GM23338 (cell line): ENCODE results near the gene EPB41L5. TPM values are rescaled to one million over a fixed set of nuclear protein-coding genes. Genes with fewer than 3 reads are reported as not detected.
"Not testable (repeated sequence)": the region's sequence is repeated elsewhere in the genome, so short reads cannot be mapped to it uniquely, and the experiment has no call there.

ENCODE experiments used
- ATAC-seq: fragments of 200-7000 bp; cut with Tn5 transposase; 3 replicates; pipeline ENCODE4 v1.9.1; 2020
- DNase-seq: peaks from one replicate; pipeline ENCODE4 v3.0.0-alpha.2; 2015; ENCODE audit warnings: low spot score
- H2AFZ ChIP-seq: fragments of 200-600 bp; sonication (generic); 2 replicates; pipeline ENCODE4 v1.8.0; 2016; ENCODE audit warnings: antibody characterized with exemption, mild to moderate bottlenecking, moderate library complexity
- H3F3A ChIP-seq: fragments of 200-600 bp; sonication (generic); replicated peaks from 2 replicates; pipeline ENCODE4 v1.8.0; 2017; ENCODE audit warnings: antibody characterized with exemption, mixed run types, low read depth
- H3K27ac ChIP-seq: fragments of 200-600 bp; sonication (generic); 2 replicates; pipeline ENCODE4 v1.6.1; 2016; ENCODE audit warnings: low read depth
- H3K27me3 ChIP-seq: fragments of 200-600 bp; sonication (generic); 2 replicates; pipeline ENCODE4 v1.8.0; 2016; ENCODE audit warnings: mild to moderate bottlenecking, mixed run types, moderate library complexity; ENCODE audit not compliant: insufficient read depth
- H3K36me3 ChIP-seq: fragments of 200-600 bp; sonication (generic); 2 replicates; pipeline ENCODE4 v1.8.0; 2016; ENCODE audit warnings: mild to moderate bottlenecking; ENCODE audit not compliant: insufficient read depth
- H3K4me1 ChIP-seq: fragments of 200-600 bp; sonication (generic); 2 replicates; pipeline ENCODE4 v1.8.0; 2016; ENCODE audit warnings: mild to moderate bottlenecking, moderate library complexity; ENCODE audit not compliant: insufficient read depth
- H3K4me2 ChIP-seq: fragments of 200-600 bp; sonication (generic); 2 replicates; pipeline ENCODE4 v1.7.1; 2017; ENCODE audit warnings: mixed run types
- H3K4me3 ChIP-seq: fragments of 200-600 bp; sonication (generic); 2 replicates; pipeline ENCODE4 v1.6.1; 2016; ENCODE audit warnings: mixed run types
- H3K79me2 ChIP-seq: fragments of 200-600 bp; sonication (generic); replicated peaks from 2 replicates; pipeline ENCODE4 v1.8.0; 2017; ENCODE audit warnings: mild to moderate bottlenecking; ENCODE audit not compliant: insufficient read depth
- H3K9me2 ChIP-seq: fragments of 200-600 bp; sonication (generic); 2 replicates; pipeline ENCODE4 v1.8.0; 2017; ENCODE audit not compliant: insufficient read depth
- H4K20me1 ChIP-seq: fragments of 200-600 bp; sonication (generic); replicated peaks from 2 replicates; pipeline ENCODE4 v1.8.0; 2017; ENCODE audit warnings: mild to moderate bottlenecking; ENCODE audit not compliant: insufficient read depth
- H3K27ac Mint-ChIP-seq: 2 replicates; pipeline ENCODE4 v1.8.0; 2020; ENCODE audit warnings: inconsistent platforms, mild to moderate bottlenecking, moderate library complexity, mixed read lengths
- H3K27me3 Mint-ChIP-seq: 3 replicates; pipeline ENCODE4 v1.8.0; 2022; ENCODE audit warnings: low read depth, mild to moderate bottlenecking, moderate library complexity, mixed read lengths, inconsistent platforms; ENCODE audit not compliant: insufficient read depth, poor library complexity
- H3K36me3 Mint-ChIP-seq: 3 replicates; pipeline ENCODE4 v1.8.0; 2021; ENCODE audit warnings: low read depth, mild to moderate bottlenecking, inconsistent platforms, moderate library complexity, mixed read lengths
- H3K4me1 Mint-ChIP-seq: 3 replicates; pipeline ENCODE4 v1.8.0; 2020; ENCODE audit warnings: mild to moderate bottlenecking, inconsistent platforms, mixed read lengths
- H3K4me3 Mint-ChIP-seq: 3 replicates; pipeline ENCODE4 v1.8.0; 2021; ENCODE audit warnings: moderate library complexity, mild to moderate bottlenecking, inconsistent platforms, mixed read lengths
- H3K9me3 Mint-ChIP-seq: 3 replicates; pipeline ENCODE4 v1.8.0; 2020; ENCODE audit warnings: moderate library complexity, mild to moderate bottlenecking, inconsistent platforms, mixed read lengths
- CREB1 ChIP-seq: fragments of 250-450 bp; sonication (Bioruptor Pico); IDR thresholded peaks from 2 replicates; pipeline ENCODE4 v1.5.0; 2020; ENCODE audit warnings: low read depth, mild to moderate bottlenecking, moderate library complexity
- CTCF ChIP-seq, 2 experiments: fragments of 200-600 bp in 1 of 2; sonication (generic) in 1 of 2; conservative IDR thresholded peaks; 2 replicates each; pipeline versions ENCODE4 v1.5.1 to v1.6.1; 2016 to 2017; ENCODE audit warnings: antibody characterized with exemption in 2 of 2, low read depth in 2 of 2, mild to moderate bottlenecking in 2 of 2, moderate library complexity in 1 of 2
- ETS1 ChIP-seq: IDR thresholded peaks from 2 replicates; pipeline ENCODE4 v1.6.1; 2016; ENCODE audit warnings: antibody characterized with exemption
- POLR2AphosphoS5 ChIP-seq: IDR thresholded peaks from 2 replicates; pipeline ENCODE4 v1.6.1; 2016; ENCODE audit warnings: antibody characterized with exemption, low read depth
- REST ChIP-seq: IDR thresholded peaks from one replicate; pipeline ENCODE4 v1.6.1; 2018; ENCODE audit warnings: antibody characterized with exemption; ENCODE audit not compliant: unreplicated experiment
- STAT1 ChIP-seq: IDR thresholded peaks from one replicate; pipeline ENCODE4 v1.6.1; 2016; ENCODE audit warnings: antibody characterized with exemption; ENCODE audit not compliant: unreplicated experiment
- ZNF114 ChIP-seq: fragments of 250-450 bp; sonication (Bioruptor Pico); IDR thresholded peaks from 2 replicates; pipeline ENCODE4 v1.5.0; 2020; ENCODE audit warnings: mild to moderate bottlenecking, moderate library complexity
- ZNF331 ChIP-seq: fragments of 250-450 bp; sonication (Bioruptor Pico); IDR thresholded peaks from 2 replicates; pipeline ENCODE4 v1.5.0; 2020; ENCODE audit warnings: low read depth, mild to moderate bottlenecking, moderate library complexity
- polyA plus RNA-seq: library from polyadenylated mRNA; unstranded; fragments of >200 nt; fragmentation: Nextera tagmentation; extraction: Ambion mirVana; gene quantifications from 2 replicates; pipeline ENCODE4 v1.2.1, GENCODE V29; 2016
- total RNA-seq: library from RNA; depleted of rRNA; stranded (reverse); fragments of >200 nt; shearing (Covaris generic); gene quantifications from 2 replicates; pipeline ENCODE4 v1.2.3, GENCODE V29; 2014
- TF ChIP-seq, protein P1 (sequence below): fragments of 250-450 bp; sonication (Bioruptor Pico); IDR thresholded peaks from 2 replicates; pipeline ENCODE4 v1.5.0; 2020; ENCODE audit warnings: mild to moderate bottlenecking, moderate library complexity

The EPB41L5 gene
- total and polyA plus RNA-seq, 2 experiments from 2014 or later = 15.5 to 35.4 TPM

- not testable (repeated sequence) for H3K79me2 ChIP-seq, H3F3A ChIP-seq, DNase-seq, H3K4me3 Mint-ChIP-seq, H3K4me3 ChIP-seq, H3K36me3 ChIP-seq, H4K20me1 ChIP-seq, H3K4me2 ChIP-seq, H3K9me2 ChIP-seq, H3K27ac ChIP-seq, H3K4me1 ChIP-seq, H3K9me3 Mint-ChIP-seq, H3K27me3 ChIP-seq, H2AFZ ChIP-seq, ATAC-seq, H3K27me3 Mint-ChIP-seq
- peaks cover 12% of the 10 kb centered on the region; the same call in 2 of the 3 replicates for H3K4me1 Mint-ChIP-seq
- peaks cover 32% of the 10 kb centered on the region for H3K36me3 Mint-ChIP-seq
- H3K27ac Mint-ChIP-seq = peak overlapping the region; percentile 71; the same call in 1 of the 2 replicates
These were observed 122.1 kb downstream of the EPB41L5 start for GRCh38 chr2:120135013-120135412.

GRCh38 chr2:120140866-120141265 lies 128.0 kb downstream of the EPB41L5 start:
- no peaks in the 10 kb centered on the region for H3K79me2 ChIP-seq
- no peaks in the 10 kb centered on the region for H3F3A ChIP-seq
- TF ChIP-seq POLR2AphosphoS5 (no peak), ETS1 (no peak), REST (no peak), ZNF331 (no peak), CREB1 (CRISPR knock-in tag) (no peak), CTCF (conservative IDR thresholded peaks at IDR 0.05; ENCODE audit: low read depth in 2 of 2) (no peak), STAT1 (no peak), ZNF114 (CRISPR knock-in tag) (no peak)
- TF ChIP-seq, protein P1, sequence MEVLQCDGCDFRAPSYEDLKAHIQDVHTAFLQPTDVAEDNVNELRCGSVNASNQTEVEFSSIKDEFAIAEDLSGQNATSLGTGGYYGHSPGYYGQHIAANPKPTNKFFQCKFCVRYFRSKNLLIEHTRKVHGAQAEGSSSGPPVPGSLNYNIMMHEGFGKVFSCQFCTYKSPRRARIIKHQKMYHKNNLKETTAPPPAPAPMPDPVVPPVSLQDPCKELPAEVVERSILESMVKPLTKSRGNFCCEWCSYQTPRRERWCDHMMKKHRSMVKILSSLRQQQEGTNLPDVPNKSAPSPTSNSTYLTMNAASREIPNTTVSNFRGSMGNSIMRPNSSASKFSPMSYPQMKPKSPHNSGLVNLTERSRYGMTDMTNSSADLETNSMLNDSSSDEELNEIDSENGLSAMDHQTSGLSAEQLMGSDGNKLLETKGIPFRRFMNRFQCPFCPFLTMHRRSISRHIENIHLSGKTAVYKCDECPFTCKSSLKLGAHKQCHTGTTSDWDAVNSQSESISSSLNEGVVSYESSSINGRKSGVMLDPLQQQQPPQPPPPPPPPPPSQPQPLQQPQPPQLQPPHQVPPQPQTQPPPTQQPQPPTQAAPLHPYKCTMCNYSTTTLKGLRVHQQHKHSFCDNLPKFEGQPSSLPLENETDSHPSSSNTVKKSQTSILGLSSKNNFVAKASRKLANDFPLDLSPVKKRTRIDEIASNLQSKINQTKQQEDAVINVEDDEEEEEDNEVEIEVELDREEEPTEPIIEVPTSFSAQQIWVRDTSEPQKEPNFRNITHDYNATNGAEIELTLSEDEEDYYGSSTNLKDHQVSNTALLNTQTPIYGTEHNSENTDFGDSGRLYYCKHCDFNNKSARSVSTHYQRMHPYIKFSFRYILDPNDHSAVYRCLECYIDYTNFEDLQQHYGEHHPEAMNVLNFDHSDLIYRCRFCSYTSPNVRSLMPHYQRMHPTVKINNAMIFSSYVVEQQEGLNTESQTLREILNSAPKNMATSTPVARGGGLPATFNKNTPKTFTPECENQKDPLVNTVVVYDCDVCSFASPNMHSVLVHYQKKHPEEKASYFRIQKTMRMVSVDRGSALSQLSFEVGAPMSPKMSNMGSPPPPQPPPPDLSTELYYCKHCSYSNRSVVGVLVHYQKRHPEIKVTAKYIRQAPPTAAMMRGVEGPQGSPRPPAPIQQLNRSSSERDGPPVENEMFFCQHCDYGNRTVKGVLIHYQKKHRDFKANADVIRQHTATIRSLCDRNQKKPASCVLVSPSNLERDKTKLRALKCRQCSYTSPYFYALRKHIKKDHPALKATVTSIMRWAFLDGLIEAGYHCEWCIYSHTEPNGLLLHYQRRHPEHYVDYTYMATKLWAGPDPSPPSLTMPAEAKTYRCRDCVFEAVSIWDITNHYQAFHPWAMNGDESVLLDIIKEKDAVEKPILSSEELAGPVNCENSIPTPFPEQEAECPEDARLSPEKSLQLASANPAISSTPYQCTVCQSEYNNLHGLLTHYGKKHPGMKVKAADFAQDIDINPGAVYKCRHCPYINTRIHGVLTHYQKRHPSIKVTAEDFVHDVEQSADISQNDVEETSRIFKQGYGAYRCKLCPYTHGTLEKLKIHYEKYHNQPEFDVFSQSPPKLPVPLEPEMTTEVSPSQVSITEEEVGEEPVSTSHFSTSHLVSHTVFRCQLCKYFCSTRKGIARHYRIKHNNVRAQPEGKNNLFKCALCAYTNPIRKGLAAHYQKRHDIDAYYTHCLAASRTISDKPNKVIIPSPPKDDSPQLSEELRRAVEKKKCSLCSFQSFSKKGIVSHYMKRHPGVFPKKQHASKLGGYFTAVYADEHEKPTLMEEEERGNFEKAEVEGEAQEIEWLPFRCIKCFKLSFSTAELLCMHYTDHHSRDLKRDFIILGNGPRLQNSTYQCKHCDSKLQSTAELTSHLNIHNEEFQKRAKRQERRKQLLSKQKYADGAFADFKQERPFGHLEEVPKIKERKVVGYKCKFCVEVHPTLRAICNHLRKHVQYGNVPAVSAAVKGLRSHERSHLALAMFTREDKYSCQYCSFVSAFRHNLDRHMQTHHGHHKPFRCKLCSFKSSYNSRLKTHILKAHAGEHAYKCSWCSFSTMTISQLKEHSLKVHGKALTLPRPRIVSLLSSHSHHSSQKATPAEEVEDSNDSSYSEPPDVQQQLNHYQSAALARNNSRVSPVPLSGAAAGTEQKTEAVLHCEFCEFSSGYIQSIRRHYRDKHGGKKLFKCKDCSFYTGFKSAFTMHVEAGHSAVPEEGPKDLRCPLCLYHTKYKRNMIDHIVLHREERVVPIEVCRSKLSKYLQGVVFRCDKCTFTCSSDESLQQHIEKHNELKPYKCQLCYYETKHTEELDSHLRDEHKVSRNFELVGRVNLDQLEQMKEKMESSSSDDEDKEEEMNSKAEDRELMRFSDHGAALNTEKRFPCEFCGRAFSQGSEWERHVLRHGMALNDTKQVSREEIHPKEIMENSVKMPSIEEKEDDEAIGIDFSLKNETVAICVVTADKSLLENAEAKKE = no peak
- no peak overlapping the region for H3K4me3 ChIP-seq
- H3K9me3 Mint-ChIP-seq = no peaks in the 10 kb centered on the region
- H4K20me1 ChIP-seq = no peaks in the 10 kb centered on the region
- no peak overlapping the region for H2AFZ ChIP-seq
- no peaks in the 10 kb centered on the region for H3K4me1 Mint-ChIP-seq
- no peak overlapping the region for H3K27ac Mint-ChIP-seq
- H3K4me2 ChIP-seq = no peak overlapping the region
- DNase-seq (no peak), ATAC-seq (no peak)
- H3K36me3 ChIP-seq = no peaks in the 10 kb centered on the region
- no peak overlapping the region for H3K27ac ChIP-seq
- H3K36me3 Mint-ChIP-seq = no peaks in the 10 kb centered on the region
- no peak overlapping the region for H3K4me3 Mint-ChIP-seq
- no peaks in the 10 kb centered on the region for H3K27me3 ChIP-seq
- no peaks in the 10 kb centered on the region for H3K4me1 ChIP-seq
- H3K9me2 ChIP-seq = no peaks in the 10 kb centered on the region
- H3K27me3 Mint-ChIP-seq = no peaks in the 10 kb centered on the region
